GM10847 (cell line): ENCODE measurements around the gene LRRC32.

Experiments
- POLR2A ChIP-seq: IDR thresholded peaks from 2 replicates; pipeline ENCODE4 v1.6.1; 2011; ENCODE audit not compliant: insufficient read length; ENCODE audit errors: extremely low read depth

LRRC32 gene

GRCh38 chr11:76657187-76658170 lies 13.1 kb downstream of the LRRC32 start:
- TF ChIP-seq POLR2A, result no peak

GRCh38 chr11:76656571-76657081 lies 13.9 kb downstream of the LRRC32 start:
- TF ChIP-seq POLR2A, result no peak

- no peak for TF ChIP-seq POLR2A
These were observed 14.5 kb downstream of the LRRC32 start for GRCh38 chr11:76656050-76656531.

- TF ChIP-seq POLR2A, result no peak
These were observed 15.0 kb downstream of the LRRC32 start for GRCh38 chr11:76655501-76656049.

- TF ChIP-seq POLR2A, result no peak
These were observed 15.6 kb downstream of the LRRC32 start for GRCh38 chr11:76654980-76655379.

- no peak for TF ChIP-seq POLR2A
These were observed 16.2 kb downstream of the LRRC32 start for GRCh38 chr11:76654298-76654851.

GRCh38 chr11:76653674-76654284 lies 16.8 kb downstream of the LRRC32 start:
- no peak for TF ChIP-seq POLR2A

GRCh38 chr11:76653012-76653673 lies 17.4 kb downstream of the LRRC32 start:
- no peak for TF ChIP-seq POLR2A

- TF ChIP-seq POLR2A, result no peak
These were observed 20.6 kb downstream of the LRRC32 start for GRCh38 chr11:76649851-76650372.

GRCh38 chr11:76649011-76649410 lies 21.5 kb downstream of the LRRC32 start:
- TF ChIP-seq POLR2A, result no peak

GRCh38 chr11:76648061-76648460 lies 22.5 kb downstream of the LRRC32 start:
- no peak for TF ChIP-seq POLR2A

- no peak for TF ChIP-seq POLR2A
These were observed 23.5 kb downstream of the LRRC32 start for GRCh38 chr11:76646882-76647534.

GRCh38 chr11:76644591-76644990 lies 26.0 kb downstream of the LRRC32 start:
- TF ChIP-seq POLR2A, result no peak

- no peak for TF ChIP-seq POLR2A
These were observed 28.2 kb downstream of the LRRC32 start for GRCh38 chr11:76642341-76642740.
